ENCODE data around the gene OTOG.

The OTOG gene

GRCh38 chr11:17629113-17629512 lies 82.1 kb downstream of the OTOG start:
- in situ Hi-C loops (cut with HindIII; ENCODE audit: low sequenced_read_pairs), result no loop called here
- no peak for DNase-seq (ENCODE audit: low read depth)
- H3K4me3 ChIP-seq (ENCODE audit: low read depth, low read length), result no peak overlapping the region
- no peak for TF ChIP-seq CTCF (IDR thresholded peaks at IDR 0.05; ENCODE audit: low read depth, low read length, missing control alignments)

- no peak for TF ChIP-seq CTCF (IDR thresholded peaks at IDR 0.05; ENCODE audit: low read depth, low read length, missing control alignments)
- DNase-seq (ENCODE audit: low read depth), result no peak
- in situ Hi-C loops (cut with HindIII; ENCODE audit: low sequenced_read_pairs), result no loop called here
These were observed 83.9 kb downstream of the OTOG start for GRCh38 chr11:17630936-17631335.

GRCh38 chr11:17631702-17632365 lies 84.8 kb downstream of the OTOG start:
- in situ Hi-C loops (cut with HindIII; ENCODE audit: low sequenced_read_pairs), result no loop called here
- no peak for TF ChIP-seq CTCF (IDR thresholded peaks at IDR 0.05; ENCODE audit: low read depth, low read length, missing control alignments)
- DNase-seq (ENCODE audit: low read depth), result no peak
- H3K4me3 ChIP-seq (ENCODE audit: low read depth, low read length), result no peak overlapping the region

More at GRCh38 chr11:17630936-17631335, 83.9 kb downstream of the OTOG start:
- H3K4me3 ChIP-seq (ENCODE audit: low read depth, low read length), result no peak overlapping the region

GRCh38 chr11:17633279-17633986 lies 86.4 kb downstream of the OTOG start:
- no peak overlapping the region for H3K4me3 ChIP-seq (ENCODE audit: low read depth, low read length)
- in situ Hi-C loops (cut with HindIII; ENCODE audit: low sequenced_read_pairs), result no loop called here
- no peak for DNase-seq (ENCODE audit: low read depth)
- TF ChIP-seq CTCF (IDR thresholded peaks at IDR 0.05; ENCODE audit: low read depth, low read length, missing control alignments), result no peak

GRCh38 chr11:17633987-17634775 lies 87.1 kb downstream of the OTOG start:
- no peak overlapping the region for H3K4me3 ChIP-seq (ENCODE audit: low read depth, low read length)
- no peak for TF ChIP-seq CTCF (IDR thresholded peaks at IDR 0.05; ENCODE audit: low read depth, low read length, missing control alignments)
- in situ Hi-C loops (cut with HindIII; ENCODE audit: low sequenced_read_pairs), result no loop called here
- DNase-seq (ENCODE audit: low read depth), result no peak

- no peak overlapping the region for H3K4me3 ChIP-seq (ENCODE audit: low read depth, low read length)
- TF ChIP-seq CTCF (IDR thresholded peaks at IDR 0.05; ENCODE audit: low read depth, low read length, missing control alignments), result no peak
- in situ Hi-C loops (cut with HindIII; ENCODE audit: low sequenced_read_pairs), result no loop called here
- no peak for DNase-seq (ENCODE audit: low read depth)
These were observed 87.9 kb downstream of the OTOG start for GRCh38 chr11:17634776-17635550.
